MCF 10A (cell line): ENCODE results near the gene NRG3. TPM values are rescaled to one million over a fixed set of nuclear protein-coding genes. Genes with fewer than 3 reads are reported as not detected.

Experiments
- BruUV-seq: library from RNA; stranded (reverse); fragments of 400-500 nt; replicated peaks from 2 replicates; lab custom pipeline; 2021; lab: Mats Ljungman, UMichigan
- CTCF ChIA-PET: fragments of 300-600 bp; sonication (Branson Sonifier 250); formaldehyde crosslinking; extraction: SDS; loops from one replicate; lab custom pipeline; 2021; ENCODE audit warnings: antibody characterized with exemption, inconsistent platforms; lab: Yijun Ruan, JAX
- POLR2A ChIA-PET: fragments of 300-600, 350-650 bp; sonication (Branson Sonifier 250); formaldehyde crosslinking; extraction: SDS; loops from one replicate; lab custom pipeline; 2020; ENCODE audit warnings: antibody characterized with exemption, inconsistent platforms; lab: Yijun Ruan, JAX
- DNase-seq: peaks from one replicate; pipeline ENCODE4 v3.0.0-alpha.2; 2018; ENCODE audit not compliant: unreplicated experiment
- H3K27ac Mint-ChIP-seq: one replicate; pipeline ENCODE4 v1.8.0; 2022; ENCODE audit warnings: mild to moderate bottlenecking, low read depth, mixed read lengths; ENCODE audit not compliant: unreplicated experiment
- H3K27me3 Mint-ChIP-seq: one replicate; pipeline ENCODE4 v1.8.0; 2022; ENCODE audit warnings: mixed read lengths; ENCODE audit not compliant: insufficient read depth, unreplicated experiment
- H3K36me3 Mint-ChIP-seq: one replicate; pipeline ENCODE4 v1.8.0; 2022; ENCODE audit warnings: mild to moderate bottlenecking, moderate library complexity, mixed read lengths; ENCODE audit not compliant: insufficient read depth, unreplicated experiment
- H3K4me1 Mint-ChIP-seq: one replicate; pipeline ENCODE4 v1.8.0; 2022; ENCODE audit warnings: mixed read lengths; ENCODE audit not compliant: insufficient read depth, unreplicated experiment
- H3K4me3 Mint-ChIP-seq: one replicate; pipeline ENCODE4 v1.8.0; 2022; ENCODE audit warnings: mild to moderate bottlenecking, moderate library complexity, mixed read lengths; ENCODE audit not compliant: unreplicated experiment
- H3K9me3 Mint-ChIP-seq: one replicate; pipeline ENCODE4 v1.8.0; 2022; ENCODE audit warnings: mixed read lengths; ENCODE audit not compliant: unreplicated experiment
- CTCF ChIP-seq: fragments of 200-600 bp; IDR thresholded peaks from one replicate; pipeline ENCODE4 v1.8.0; 2022; ENCODE audit warnings: antibody characterized with exemption, mild to moderate bottlenecking; ENCODE audit not compliant: unreplicated experiment
- intact Hi-C: fragments of 100-400 bp; cut with micrococcal nuclease; formaldehyde crosslinking; loops from 2 replicates; pipeline ENCODE4 v1.14.1; 2022
- total RNA-seq: library from RNA; stranded (reverse); gene quantifications from 2 replicates; pipeline ENCODE4 v1.2.3, GENCODE V29; 2022

Gene NRG3
- total RNA-seq, 1 experiment from 2014 or later, result not detected

DNA sequence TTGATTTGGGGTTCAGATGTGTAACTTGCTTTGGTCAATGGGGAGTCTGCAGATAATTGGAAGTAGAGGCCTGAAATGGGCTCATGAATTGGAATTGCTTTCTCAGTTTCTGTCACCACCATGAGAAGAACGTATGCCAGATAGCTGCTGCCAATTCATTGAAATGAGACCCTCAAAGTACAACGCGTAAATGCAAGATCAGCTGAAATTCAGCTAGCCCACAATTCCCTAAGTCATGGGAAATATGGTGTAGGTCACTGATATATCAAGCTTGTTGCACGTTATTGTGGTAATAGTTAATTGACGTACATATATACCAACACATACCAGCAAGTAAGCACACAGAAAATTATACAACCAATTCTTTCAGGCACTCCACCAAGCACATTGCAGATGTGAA lies 520.0 kb downstream of the NRG3 start:
- POLR2A ChIA-PET, result interaction anchor here (1.0 kb wide), 1 partner anchor 12 kb away, joined by 3 read pairs; no protein-coding TSS in a partner anchor
- no peak for DNase-seq
- Mint-ChIP-seq H3K27ac (no peak overlapping the region), H3K36me3 (no peaks in the 10 kb centered on the region), H3K4me1 (peaks cover 7% of the 10 kb centered on the region), H3K9me3 (no peaks in the 10 kb centered on the region), H3K4me3 (no peak overlapping the region), H3K27me3 (no peaks in the 10 kb centered on the region)
- intact Hi-C loops, result no loop called here
- CTCF ChIA-PET, result no interaction called here
- BruUV-seq, result no TSS peak
- no peak for TF ChIP-seq CTCF

- ChIA-PET CTCF (interaction anchor here (0.5 to 0.8 kb wide), 2 partner anchors 24 to 584 kb away, joined by 3 to 4 read pairs; no protein-coding TSS in a partner anchor), POLR2A (no interaction called here)
- Mint-ChIP-seq H3K36me3 (no peaks in the 10 kb centered on the region), H3K4me3 (no peak overlapping the region), H3K9me3 (no peaks in the 10 kb centered on the region), H3K27ac (no peak overlapping the region), H3K27me3 (no peaks in the 10 kb centered on the region), H3K4me1 (no peaks in the 10 kb centered on the region)
- intact Hi-C loops, result no loop called here
- BruUV-seq, result no TSS peak
- DNase-seq, result no peak
- no peak for TF ChIP-seq CTCF
Measured at GRCh38 chr10:82396886-82397285, 521.9 kb downstream of the NRG3 start.

- no peak for TF ChIP-seq CTCF
- H3K9me3 Mint-ChIP-seq, result no peaks in the 10 kb centered on the region
- no peaks in the 10 kb centered on the region for H3K4me1 Mint-ChIP-seq
- BruUV-seq, result no TSS peak
- no peaks in the 10 kb centered on the region for H3K36me3 Mint-ChIP-seq
- CTCF ChIA-PET, result interaction anchor here (0.7 to 0.8 kb wide), 2 partner anchors 876 to 1011 kb away, joined by 3 to 4 read pairs; no protein-coding TSS in a partner anchor
- intact Hi-C loops, result no loop called here
- POLR2A ChIA-PET, result no interaction called here
- H3K27me3 Mint-ChIP-seq, result no peaks in the 10 kb centered on the region
- H3K4me3 Mint-ChIP-seq, result no peak overlapping the region
- no peak for DNase-seq
- no peak overlapping the region for H3K27ac Mint-ChIP-seq
Measured at GRCh38 chr10:82397854-82398253, 522.9 kb downstream of the NRG3 start.

DNA sequence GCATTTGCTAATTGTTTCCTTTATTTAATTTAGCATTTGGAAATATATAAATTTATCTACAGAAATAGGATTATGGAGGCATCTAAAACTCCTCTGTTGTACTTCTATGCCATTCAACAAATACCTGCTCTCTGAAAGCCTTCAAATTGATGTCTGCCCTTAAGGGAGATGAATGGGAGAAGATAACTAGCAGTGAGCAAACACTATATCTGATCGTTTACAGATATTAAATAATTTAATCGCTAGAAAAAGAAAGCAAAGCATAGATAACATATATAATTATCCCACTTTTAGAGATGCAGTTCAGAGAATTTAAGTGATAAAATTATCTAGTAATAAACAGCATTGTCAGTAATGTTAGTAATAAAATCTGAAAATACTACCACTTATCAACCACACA lies 524.9 kb downstream of the NRG3 start:
- no peaks in the 10 kb centered on the region for H3K27me3 Mint-ChIP-seq
- POLR2A ChIA-PET, result no interaction called here

More for the DNA sequence above, 524.9 kb downstream of the NRG3 start:
- no peak overlapping the region for H3K27ac Mint-ChIP-seq
- H3K4me1 Mint-ChIP-seq, result no peaks in the 10 kb centered on the region
- peaks cover 2% of the 10 kb centered on the region for H3K9me3 Mint-ChIP-seq
- no peak overlapping the region for H3K4me3 Mint-ChIP-seq
- H3K36me3 Mint-ChIP-seq, result no peaks in the 10 kb centered on the region
- intact Hi-C loops, result no loop called here
- no TSS peak for BruUV-seq
- DNase-seq, result no peak
- TF ChIP-seq CTCF, result no peak
- CTCF ChIA-PET, result interaction anchor here (0.7 to 1.7 kb wide), 2 partner anchors 22 to 401 kb away, joined by 3 to 5 read pairs; no protein-coding TSS in a partner anchor
